GM04504 (cell line): ENCODE measurements around the gene KLHL3.

ENCODE experiments used
- DNase-seq: peaks from one replicate; pipeline ENCODE4 v3.0.0-alpha.2; 2012; ENCODE audit warnings: low read depth

KLHL3 gene

DNA sequence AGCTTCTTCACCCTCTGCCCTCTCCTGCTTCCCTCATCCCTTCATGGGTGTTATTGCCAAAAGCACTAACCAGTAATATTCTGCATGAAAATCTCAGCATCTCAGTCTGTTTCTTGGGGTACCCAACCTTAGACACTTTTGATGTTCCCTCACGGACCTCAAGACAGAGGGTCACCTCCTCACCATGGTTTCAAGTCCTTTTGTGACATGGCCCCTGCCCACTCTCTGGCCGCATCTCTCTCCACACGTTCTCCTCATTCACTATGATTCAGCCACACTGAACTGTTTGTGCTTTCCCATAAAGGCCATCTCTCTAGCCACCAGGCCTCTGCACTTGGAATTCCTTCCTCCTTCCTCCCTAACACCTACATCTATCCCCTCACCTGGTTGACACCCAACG lies 125.3 kb downstream of the KLHL3 start:
- DNase-seq, result no peak

GRCh38 chr5:137609127-137609526 lies 126.8 kb downstream of the KLHL3 start:
- DNase-seq, result peak; percentile 66

DNA sequence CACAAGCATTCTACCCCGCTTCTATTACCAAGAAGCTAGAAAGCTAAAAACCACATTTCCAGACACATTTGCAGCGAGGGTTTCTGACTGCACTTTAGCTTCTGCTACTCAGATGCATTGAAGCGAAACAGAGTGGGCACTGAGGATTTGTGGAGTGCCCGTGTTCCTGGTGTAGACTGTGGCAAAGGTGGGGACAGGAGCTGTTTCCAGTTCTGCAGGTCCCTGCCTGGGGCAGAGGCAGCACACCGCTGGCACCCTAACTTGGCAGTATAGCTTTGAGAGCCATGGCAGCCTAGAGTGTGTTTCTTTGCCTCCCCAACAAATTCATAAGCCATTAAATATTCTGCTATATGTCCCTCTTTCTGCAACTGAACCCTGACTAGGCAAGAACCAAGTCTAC lies 128.1 kb downstream of the KLHL3 start:
- no peak for DNase-seq

GRCh38 chr5:137606401-137606800 lies 129.5 kb downstream of the KLHL3 start:
- DNase-seq, result peak; percentile 39

DNA sequence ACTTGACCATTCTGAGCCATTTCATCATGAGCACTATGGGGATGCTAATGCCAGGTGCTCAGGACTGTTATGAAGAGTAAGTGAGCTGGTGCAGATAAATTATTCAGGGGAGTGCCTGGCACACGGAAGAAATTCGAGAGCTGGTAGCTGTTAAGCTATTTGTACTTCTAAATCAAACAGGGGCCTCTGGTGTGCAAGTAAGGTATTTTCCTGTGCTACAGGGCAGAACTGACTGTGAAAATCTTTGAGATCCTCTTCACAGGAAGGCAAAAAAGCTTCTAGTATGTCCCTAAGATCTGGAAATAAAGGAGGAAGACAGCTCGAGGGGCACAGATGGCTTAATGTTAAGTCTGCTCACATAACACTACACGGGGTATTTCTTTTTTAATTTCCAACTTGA lies 130.5 kb downstream of the KLHL3 start:
- no peak for DNase-seq

- DNase-seq, result no peak
These were observed 131.4 kb downstream of the KLHL3 start for GRCh38 chr5:137604348-137605095.

- DNase-seq, result no peak
These were observed 132.0 kb downstream of the KLHL3 start for GRCh38 chr5:137603891-137604290.

DNA sequence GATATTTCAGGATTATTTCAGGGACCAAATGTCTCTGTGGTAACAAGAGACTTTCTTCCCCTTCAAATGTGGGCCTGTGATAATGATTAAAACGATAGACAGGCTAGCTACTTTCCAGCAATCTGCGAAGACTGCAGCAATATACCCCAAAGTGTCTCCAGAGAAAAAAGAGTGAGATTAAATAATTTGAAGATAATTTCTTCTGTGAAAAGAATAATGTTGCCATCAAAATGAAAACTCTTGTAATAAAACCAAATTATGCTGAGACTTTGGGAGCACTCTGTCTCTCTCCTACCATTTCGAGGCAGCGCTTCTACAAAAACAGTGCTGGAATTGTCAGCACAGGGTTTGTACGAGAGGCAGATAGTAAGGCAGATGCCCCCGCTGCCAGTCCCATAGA lies 132.5 kb downstream of the KLHL3 start:
- no peak for DNase-seq

- no peak for DNase-seq
These were observed 133.1 kb downstream of the KLHL3 start for GRCh38 chr5:137602721-137603273.

GRCh38 chr5:137600721-137601360 lies 135.0 kb downstream of the KLHL3 start:
- no peak for DNase-seq

DNA sequence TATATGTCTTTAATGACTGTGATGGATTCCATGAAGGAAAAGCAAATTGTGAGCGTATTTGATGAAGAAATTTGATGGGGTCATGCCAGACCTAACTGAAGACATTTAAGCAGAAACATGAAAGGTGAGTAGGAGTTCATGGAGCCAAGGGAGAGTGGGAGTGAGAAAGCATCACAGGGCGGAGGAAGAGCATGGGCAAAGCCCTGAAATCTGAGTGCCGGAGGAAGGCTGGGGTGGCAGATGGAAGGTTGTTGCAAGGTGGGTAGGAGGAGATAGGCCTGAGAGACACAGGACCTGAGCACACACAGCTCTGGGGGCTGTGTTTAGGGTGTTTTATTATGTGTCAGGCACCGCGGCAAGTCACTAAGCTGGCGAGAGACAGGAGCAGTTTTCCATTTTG lies 136.4 kb downstream of the KLHL3 start:
- no peak for DNase-seq

DNA sequence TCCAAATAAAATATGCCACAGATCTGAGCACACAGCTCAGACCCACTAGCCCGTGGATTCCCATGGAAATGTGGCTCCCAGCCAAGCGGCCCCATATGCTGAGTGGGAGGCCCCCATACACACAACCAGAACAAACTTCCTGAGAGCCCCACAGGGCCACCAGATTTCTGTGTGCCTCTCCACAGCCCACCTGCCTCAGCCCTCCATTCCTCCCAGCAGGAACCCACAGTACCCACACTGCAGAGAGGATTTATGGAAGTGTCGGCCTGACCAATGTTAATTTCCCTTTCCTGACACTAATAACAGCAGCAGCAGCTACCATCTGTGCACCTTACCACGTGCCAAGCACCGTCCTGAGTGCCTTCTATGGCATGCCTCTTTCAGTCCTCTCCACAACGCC lies 137.5 kb downstream of the KLHL3 start:
- no peak for DNase-seq

GRCh38 chr5:137596941-137597340 lies 138.9 kb downstream of the KLHL3 start:
- DNase-seq, result no peak

- DNase-seq, result no peak
These were observed 140.4 kb downstream of the KLHL3 start for GRCh38 chr5:137595396-137596079.

DNA sequence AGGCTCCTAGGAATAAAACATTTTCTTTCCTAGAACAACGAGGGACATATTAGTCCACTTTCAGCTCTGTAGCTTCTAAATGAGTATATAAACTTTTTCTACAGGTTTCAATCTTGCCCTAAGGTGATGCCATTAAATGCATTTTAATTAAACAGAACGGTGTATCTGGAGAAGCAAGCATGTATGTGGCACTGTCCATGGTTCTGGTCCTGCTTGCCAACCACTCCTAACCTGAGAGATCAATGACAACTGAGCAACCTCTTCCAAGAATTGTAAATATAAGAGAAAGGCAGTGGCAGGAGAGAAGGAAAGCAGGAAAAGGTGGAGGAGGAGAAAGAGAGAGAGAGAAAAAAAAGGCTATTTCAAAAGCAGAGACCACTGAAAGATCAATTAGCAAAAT lies 141.2 kb downstream of the KLHL3 start:
- DNase-seq, result no peak

- DNase-seq, result no peak
These were observed 143.6 kb downstream of the KLHL3 start for GRCh38 chr5:137592317-137592716.

DNA sequence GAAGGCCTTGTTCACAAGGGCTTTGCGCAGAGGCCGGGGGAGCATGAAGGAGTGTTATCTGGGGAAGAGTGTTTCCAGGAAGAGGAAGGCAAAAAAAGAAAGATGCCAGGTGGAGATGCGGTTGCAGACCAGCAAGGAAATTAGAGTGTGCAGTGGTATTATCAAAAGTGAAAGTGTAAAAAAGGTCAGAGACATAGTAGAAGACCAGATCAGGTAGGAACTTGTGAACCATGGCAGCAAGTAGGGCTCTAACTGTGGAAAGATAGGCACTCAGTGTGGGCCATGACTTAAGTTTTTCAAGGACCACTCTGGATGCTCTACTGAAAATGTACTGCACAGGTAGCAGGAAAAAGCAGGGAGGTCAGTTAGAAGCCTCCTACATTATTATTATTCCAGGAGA lies 146.7 kb downstream of the KLHL3 start:
- no peak for DNase-seq

DNA sequence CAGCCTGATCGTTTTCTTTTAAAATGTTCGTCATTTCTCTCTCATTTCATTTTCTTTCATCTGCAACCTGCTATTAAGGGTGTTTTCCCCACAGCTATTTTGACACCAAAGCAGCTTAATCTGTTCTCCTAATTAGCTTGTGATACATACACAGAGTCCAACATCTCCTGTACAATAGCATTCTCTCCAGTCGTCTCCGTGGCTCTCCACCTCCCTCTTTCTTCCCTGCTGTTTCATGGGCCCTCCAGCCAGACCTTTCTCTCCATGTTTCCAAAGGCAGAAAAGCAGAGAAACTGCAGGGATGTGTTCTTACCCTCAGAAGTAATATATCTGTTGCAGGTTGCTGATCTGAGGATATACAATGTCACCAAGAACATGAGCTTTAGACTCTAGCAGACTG lies 148.0 kb downstream of the KLHL3 start:
- DNase-seq, result no peak

GRCh38 chr5:137584262-137584661 lies 151.6 kb downstream of the KLHL3 start:
- DNase-seq, result no peak

GRCh38 chr5:137583129-137583528 lies 152.8 kb downstream of the KLHL3 start:
- no peak for DNase-seq

DNA sequence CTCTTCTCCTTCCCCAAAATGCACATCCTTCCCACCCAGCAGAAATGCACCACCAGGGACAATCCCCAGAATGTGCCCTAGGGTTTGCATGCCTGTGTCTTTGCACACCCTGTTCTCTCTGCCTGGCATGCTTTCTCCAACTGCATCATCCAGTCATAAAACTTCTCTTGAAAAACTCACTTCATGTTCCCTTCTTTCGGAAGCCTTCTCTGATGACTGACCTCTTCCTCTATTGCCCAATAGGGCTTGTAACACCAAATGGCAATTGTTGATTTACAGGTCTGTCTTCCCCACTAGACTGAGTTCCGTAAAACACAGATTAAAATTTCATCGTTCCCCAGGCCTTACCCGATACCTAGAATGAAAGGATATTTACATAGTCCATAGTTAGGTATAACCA lies 153.7 kb downstream of the KLHL3 start:
- no peak for DNase-seq

- DNase-seq, result no peak
These were observed 154.1 kb downstream of the KLHL3 start for GRCh38 chr5:137581776-137582175.

DNA sequence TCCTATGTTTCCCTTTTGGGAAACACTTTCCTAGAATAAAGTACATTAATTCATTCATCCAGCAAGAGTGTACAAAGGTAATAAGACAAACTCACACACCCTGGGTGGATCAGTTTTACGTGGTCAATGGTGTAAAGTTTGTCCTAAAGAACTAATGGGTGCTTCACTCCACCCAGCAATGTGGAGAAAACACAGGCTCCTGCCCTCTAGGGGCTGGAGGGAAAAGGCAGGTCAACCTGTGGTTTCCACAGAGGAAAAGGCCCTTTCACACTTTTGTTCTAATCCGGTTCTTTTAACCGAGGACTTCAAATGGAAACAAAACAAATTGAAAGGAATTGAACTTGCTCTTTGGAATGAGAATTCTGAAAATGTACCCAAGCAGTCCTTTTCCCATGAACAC lies 155.9 kb downstream of the KLHL3 start:
- DNase-seq, result no peak
